GM20431 (cell line): ENCODE data around the gene TSSK3.

Experiments
- in situ Hi-C: fragments of 300-500 bp; cut with MseI, MboI; formaldehyde crosslinking; loops from one replicate; pipeline ENCODE4 v1.15.0; 2020; ENCODE audit warnings: low sequenced_read_pairs; ENCODE audit not compliant: unreplicated experiment

TSSK3 gene

GRCh38 chr1:32358435-32358834 is 3.9 kb upstream of the TSSK3 start:
- in situ Hi-C loops: no loop called here

GRCh38 chr1:32361308-32361673 is 1.0 kb upstream of the TSSK3 start:
- in situ Hi-C loops: no loop called here

GRCh38 chr1:32361674-32362473 is 465 bp upstream of the TSSK3 start:
- in situ Hi-C loops: no loop called here

GRCh38 chr1:32363713-32364112 is 1.4 kb downstream of the TSSK3 start:
- in situ Hi-C loops: no loop called here

- in situ Hi-C loops: no loop called here
Observed at GRCh38 chr1:32364836-32365235, 2.5 kb downstream of the TSSK3 start.

- in situ Hi-C loops: no loop called here
Observed at GRCh38 chr1:32365445-32365844, 3.1 kb downstream of the TSSK3 start.

GRCh38 chr1:32367912-32368635 is 5.7 kb downstream of the TSSK3 start:
- in situ Hi-C loops: no loop called here

GRCh38 chr1:32372149-32372756 is 9.9 kb downstream of the TSSK3 start:
- in situ Hi-C loops: no loop called here

- in situ Hi-C loops: no loop called here
Observed at GRCh38 chr1:32373996-32374592, 11.8 kb downstream of the TSSK3 start.

GRCh38 chr1:32376199-32376598 is 13.9 kb downstream of the TSSK3 start:
- in situ Hi-C loops: no loop called here

- in situ Hi-C loops: no loop called here
Observed at GRCh38 chr1:32377541-32378220, 15.3 kb downstream of the TSSK3 start.

GRCh38 chr1:32380057-32380456 is 17.7 kb downstream of the TSSK3 start:
- in situ Hi-C loops: no loop called here

GRCh38 chr1:32386676-32387392 is 24.5 kb downstream of the TSSK3 start:
- in situ Hi-C loops: no loop called here

- in situ Hi-C loops: no loop called here
Observed at GRCh38 chr1:32388641-32389040, 26.3 kb downstream of the TSSK3 start.

GRCh38 chr1:32390904-32391870 is 28.8 kb downstream of the TSSK3 start:
- in situ Hi-C loops: no loop called here

- in situ Hi-C loops: no loop called here
Observed at GRCh38 chr1:32392325-32392724, 30.0 kb downstream of the TSSK3 start.

GRCh38 chr1:32393136-32393535 is 30.8 kb downstream of the TSSK3 start:
- in situ Hi-C loops: no loop called here

- in situ Hi-C loops: no loop called here
Observed at GRCh38 chr1:32393832-32394140, 31.4 kb downstream of the TSSK3 start.
